HEK293 (cell line): Measurements from ENCODE around the gene ENTPD8.
A peak's percentile ranks its signal among the peaks of the same experiment; 100 is the strongest.

ENCODE experiments used
- CTCF ChIA-PET: fragments of 350-600 bp; formaldehyde crosslinking; extraction: SDS; loops from one replicate; lab custom pipeline; 2021; ENCODE audit warnings: antibody characterized with exemption; lab: Yijun Ruan, JAX
- POLR2A ChIA-PET: fragments of 300-600 bp; formaldehyde crosslinking; extraction: SDS; loops from one replicate; lab custom pipeline; 2020; ENCODE audit warnings: antibody characterized with exemption, inconsistent platforms; lab: Yijun Ruan, JAX
- H3K27ac ChIP-seq: fragments of 200-500 bp; sonication (Bioruptor generic); 2 replicates; pipeline ENCODE4 v1.5.1; 2014; ENCODE audit warnings: low read depth, low read length, control low read depth, inconsistent platforms; ENCODE audit errors: extremely low read depth
- H3K36me3 ChIP-seq, 2 experiments: fragments of 200-500 bp in 1 of 2; sonication (Bioruptor generic) in 1 of 2; 1 replicate in 1 of 2; 2 replicates in 1 of 2; pipeline ENCODE4 v1.5.1; 2014 to 2017; ENCODE audit warnings: inconsistent platforms in 2 of 2, low read length in 2 of 2; ENCODE audit not compliant: control insufficient read depth in 2 of 2, insufficient read depth in 1 of 2
- H3K4me1 ChIP-seq: fragments of 200-500 bp; sonication (Bioruptor generic); 2 replicates; pipeline ENCODE4 v1.5.1; 2014; ENCODE audit warnings: mild to moderate bottlenecking, low read length, inconsistent platforms; ENCODE audit not compliant: control insufficient read depth, insufficient read depth
- H3K4me3 ChIP-seq: 2 replicates; pipeline ENCODE4 v1.5.1; 2011; ENCODE audit warnings: low read depth, mild to moderate bottlenecking, control low read depth, low read length, moderate library complexity
- H3K9me3 ChIP-seq: fragments of 200-500 bp; sonication (Bioruptor generic); 2 replicates; pipeline ENCODE4 v1.5.1; 2014; ENCODE audit warnings: low read depth, low read length, inconsistent platforms; ENCODE audit not compliant: control insufficient read depth, insufficient read depth
- EGR2 ChIP-seq: fragments of 450-650 bp; formaldehyde crosslinking; IDR thresholded peaks from 2 replicates; pipeline ENCODE4 v1.5.1; 2016; ENCODE audit warnings: low read depth, missing biosample characterization, missing genetic modification characterization
- GLI2 ChIP-seq: fragments of 450-650 bp; formaldehyde crosslinking; IDR thresholded peaks from 2 replicates; pipeline ENCODE4; 2017; ENCODE audit warnings: missing biosample characterization, missing genetic modification characterization, low read depth, borderline replicate concordance
- IKZF3 ChIP-seq: fragments of 450-650 bp; IDR thresholded peaks from 2 replicates; pipeline ENCODE4 v1.5.0; 2018; ENCODE audit warnings: missing biosample characterization, mild to moderate bottlenecking, missing genetic modification characterization, moderate library complexity
- KLF1 ChIP-seq: fragments of 450-650 bp; formaldehyde crosslinking; IDR thresholded peaks from 2 replicates; pipeline ENCODE4 v1.5.1; 2016; ENCODE audit warnings: missing biosample characterization, missing genetic modification characterization
- KLF17 ChIP-seq: fragments of 450-650 bp; formaldehyde crosslinking; IDR thresholded peaks from 2 replicates; pipeline ENCODE4 v1.5.1; 2016; ENCODE audit warnings: missing biosample characterization, missing genetic modification characterization
- MZF1 ChIP-seq: fragments of 450-650 bp; formaldehyde crosslinking; IDR thresholded peaks from 2 replicates; pipeline ENCODE4 v1.5.1; 2017; ENCODE audit warnings: missing biosample characterization, missing genetic modification characterization, borderline replicate concordance
- RBAK ChIP-seq: fragments of 450-650 bp; formaldehyde crosslinking; IDR thresholded peaks from 2 replicates; pipeline ENCODE4 v1.5.1; 2016; ENCODE audit warnings: missing biosample characterization, missing genetic modification characterization
- SALL2 ChIP-seq: fragments of 450-650 bp; formaldehyde crosslinking; IDR thresholded peaks from 2 replicates; pipeline ENCODE4 v1.5.0; 2017; ENCODE audit warnings: missing biosample characterization, mild to moderate bottlenecking, missing genetic modification characterization, borderline replicate concordance
- ZFP69B ChIP-seq: fragments of 450-650 bp; formaldehyde crosslinking; IDR thresholded peaks from 2 replicates; pipeline ENCODE4 v1.5.1; 2016; ENCODE audit warnings: missing biosample characterization, missing genetic modification characterization
- ZNF140 ChIP-seq: fragments of 450-650 bp; formaldehyde crosslinking; IDR thresholded peaks from 2 replicates; pipeline ENCODE4 v1.5.1; 2016; ENCODE audit warnings: missing biosample characterization, missing genetic modification characterization
- ZNF2 ChIP-seq: fragments of 450-650 bp; formaldehyde crosslinking; IDR thresholded peaks from 2 replicates; pipeline ENCODE4 v1.5.1; 2016; ENCODE audit warnings: missing biosample characterization, missing genetic modification characterization
- ZNF350 ChIP-seq: fragments of 450-650 bp; formaldehyde crosslinking; IDR thresholded peaks from 2 replicates; pipeline ENCODE4 v1.5.0; 2017; ENCODE audit warnings: missing biosample characterization, mild to moderate bottlenecking, missing genetic modification characterization
- ZNF366 ChIP-seq: fragments of 450-650 bp; formaldehyde crosslinking; conservative IDR thresholded peaks from 2 replicates; pipeline ENCODE4 v1.5.1; 2016; ENCODE audit warnings: missing biosample characterization, missing genetic modification characterization
- ZNF473 ChIP-seq: fragments of 450-650 bp; formaldehyde crosslinking; IDR thresholded peaks from 2 replicates; pipeline ENCODE4 v1.5.1; 2017; ENCODE audit warnings: missing biosample characterization, missing genetic modification characterization
- ZNF843 ChIP-seq: fragments of 450-650 bp; formaldehyde crosslinking; IDR thresholded peaks from 2 replicates; pipeline ENCODE4 v1.5.1; 2016; ENCODE audit warnings: missing biosample characterization, missing genetic modification characterization
- ZSCAN23 ChIP-seq: fragments of 450-650 bp; formaldehyde crosslinking; IDR thresholded peaks from 2 replicates; pipeline ENCODE4 v1.5.1; 2016; ENCODE audit warnings: missing biosample characterization, missing genetic modification characterization
- TF ChIP-seq, protein P1 (sequence below): fragments of 450-650 bp; formaldehyde crosslinking; IDR thresholded peaks from 2 replicates; pipeline ENCODE4 v1.5.1; 2017; ENCODE audit warnings: missing biosample characterization, missing genetic modification characterization

The ENTPD8 gene

DNA sequence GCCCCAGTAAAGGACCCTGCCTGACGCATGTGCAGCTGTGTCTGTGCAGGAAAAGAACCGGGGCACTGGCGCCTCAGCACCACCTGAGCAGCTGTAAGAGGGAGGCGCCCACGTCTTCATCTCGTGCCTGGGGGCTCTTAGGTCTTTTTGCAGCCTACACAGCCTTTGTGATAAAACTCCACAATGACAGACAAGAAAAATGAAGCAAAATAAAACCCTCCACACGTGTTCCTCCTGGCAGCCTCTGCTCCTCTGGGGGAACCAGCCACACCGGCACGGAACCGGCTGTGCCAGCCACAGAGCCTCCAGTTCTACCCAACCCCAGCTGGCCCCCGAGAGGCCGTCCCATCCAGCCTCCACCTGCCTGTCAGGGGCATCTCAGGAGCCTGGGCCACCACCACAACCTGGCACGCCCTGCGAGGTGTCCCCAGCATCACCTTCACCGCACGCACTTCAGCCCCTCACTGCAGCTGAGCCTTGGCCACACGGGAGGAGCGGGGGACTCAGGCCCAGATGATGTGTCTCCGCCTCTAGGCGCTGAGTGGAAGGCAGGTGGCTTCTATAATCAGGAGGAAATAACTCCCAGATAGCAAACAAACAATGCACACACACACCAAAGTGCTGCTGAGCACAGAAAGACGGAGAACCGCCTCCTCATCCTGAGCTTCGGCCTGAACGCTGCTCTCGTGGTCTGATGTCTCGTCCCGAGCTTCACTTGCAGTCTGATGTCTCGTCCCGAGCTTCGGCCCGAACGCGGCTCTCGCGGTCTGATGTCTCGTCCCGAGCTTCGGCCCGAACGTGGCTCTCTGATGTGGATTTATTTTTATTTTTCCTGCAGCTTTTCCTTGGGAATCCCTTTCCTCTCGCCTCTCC lies 46.5 kb upstream of the ENTPD8 start:
- Histone ChIP-seq H3K4me1 (no peaks in the 10 kb centered on the region), H3K9me3 (no peaks in the 10 kb centered on the region), H3K36me3 (no peaks in the 10 kb centered on the region), H3K27ac (no peak overlapping the region), H3K4me3 (no peak overlapping the region)
- ChIA-PET POLR2A (no interaction called here), CTCF (no interaction called here)
- TF ChIP-seq EGR2 (tag by site-specific recombination) (0 out of 2 replicates have a peak, but pooled peaks have one; percentile 7), ZNF366 (tag by site-specific recombination) (no peak)

GRCh38 chr9:137486545-137487453 lies 45.6 kb upstream of the ENTPD8 start:
- POLR2A ChIA-PET = interaction anchor here (0.5 kb wide), 1 partner anchor 12 kb away, joined by 3 read pairs; no protein-coding TSS in a partner anchor
- no peaks in the 10 kb centered on the region for H3K4me1 ChIP-seq
- CTCF ChIA-PET = interaction anchor here (0.5 kb wide), 1 partner anchor 160 kb away, joined by 3 read pairs; no protein-coding TSS in a partner anchor
- H3K36me3 ChIP-seq = no peaks in the 10 kb centered on the region
- H3K9me3 ChIP-seq = no peaks in the 10 kb centered on the region
- no peak overlapping the region for H3K4me3 ChIP-seq
- peak; percentile 8; the same call in 1 of the 2 replicates for TF ChIP-seq EGR2 (tag by site-specific recombination)
- no peak for TF ChIP-seq MZF1
- no peak overlapping the region for H3K27ac ChIP-seq

DNA sequence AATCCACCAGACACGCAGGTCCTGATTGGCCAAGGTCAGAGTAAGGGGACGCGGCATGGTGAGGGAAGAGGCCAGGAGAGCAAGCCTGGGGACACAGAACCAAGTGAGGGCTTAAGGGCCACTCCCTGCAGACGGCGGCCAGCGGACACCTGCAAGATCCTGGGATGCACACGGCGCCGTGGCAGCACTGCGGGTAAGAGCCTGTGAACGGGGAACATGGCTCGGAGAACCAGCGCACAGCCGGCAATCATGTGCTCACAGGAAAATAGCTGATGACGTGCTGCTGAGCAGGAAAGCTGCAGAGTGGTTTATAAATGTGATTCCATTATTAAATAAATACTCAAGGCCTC lies 45.0 kb upstream of the ENTPD8 start:
- no peak overlapping the region for H3K4me3 ChIP-seq
- H3K36me3 ChIP-seq = no peaks in the 10 kb centered on the region
- H3K4me1 ChIP-seq = no peaks in the 10 kb centered on the region
- TF ChIP-seq GLI2 (tag by site-specific recombination) (no peak), ZSCAN23 (tag by site-specific recombination) (no peak), ZNF350 (tag by site-specific recombination) (no peak), ZFP69B (tag by site-specific recombination) (no peak), IKZF3 (tag by site-specific recombination) (no peak), RBAK (tag by site-specific recombination) (no peak), ZNF140 (no peak), EGR2 (tag by site-specific recombination) (no peak), ZNF473 (tag by site-specific recombination) (no peak), KLF1 (tag by site-specific recombination) (no peak), KLF17 (tag by site-specific recombination) (no peak), SALL2 (tag by site-specific recombination) (no peak), ZNF843 (tag by site-specific recombination) (no peak), ZNF2 (tag by site-specific recombination) (no peak)
- TF ChIP-seq, protein P1, sequence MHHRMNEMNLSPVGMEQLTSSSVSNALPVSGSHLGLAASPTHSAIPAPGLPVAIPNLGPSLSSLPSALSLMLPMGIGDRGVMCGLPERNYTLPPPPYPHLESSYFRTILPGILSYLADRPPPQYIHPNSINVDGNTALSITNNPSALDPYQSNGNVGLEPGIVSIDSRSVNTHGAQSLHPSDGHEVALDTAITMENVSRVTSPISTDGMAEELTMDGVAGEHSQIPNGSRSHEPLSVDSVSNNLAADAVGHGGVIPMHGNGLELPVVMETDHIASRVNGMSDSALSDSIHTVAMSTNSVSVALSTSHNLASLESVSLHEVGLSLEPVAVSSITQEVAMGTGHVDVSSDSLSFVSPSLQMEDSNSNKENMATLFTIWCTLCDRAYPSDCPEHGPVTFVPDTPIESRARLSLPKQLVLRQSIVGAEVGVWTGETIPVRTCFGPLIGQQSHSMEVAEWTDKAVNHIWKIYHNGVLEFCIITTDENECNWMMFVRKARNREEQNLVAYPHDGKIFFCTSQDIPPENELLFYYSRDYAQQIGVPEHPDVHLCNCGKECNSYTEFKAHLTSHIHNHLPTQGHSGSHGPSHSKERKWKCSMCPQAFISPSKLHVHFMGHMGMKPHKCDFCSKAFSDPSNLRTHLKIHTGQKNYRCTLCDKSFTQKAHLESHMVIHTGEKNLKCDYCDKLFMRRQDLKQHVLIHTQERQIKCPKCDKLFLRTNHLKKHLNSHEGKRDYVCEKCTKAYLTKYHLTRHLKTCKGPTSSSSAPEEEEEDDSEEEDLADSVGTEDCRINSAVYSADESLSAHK (tag by site-specific recombination) = no peak
- ChIA-PET POLR2A (no interaction called here), CTCF (interaction anchor here (0.5 kb wide), 1 partner anchor 159 kb away, joined by 3 read pairs; no protein-coding TSS in a partner anchor)
- H3K27ac ChIP-seq = no peak overlapping the region
- no peaks in the 10 kb centered on the region for H3K9me3 ChIP-seq
